ENCODE measurements around the gene PRXL2B.
A peak's percentile ranks its signal among the peaks of the same experiment; 100 is the strongest.

The PRXL2B gene

GRCh38 chr1:2638466-2639115 is 52.0 kb downstream of the PRXL2B start:
- peak in 1 of 2 experiments; percentile 8 for DNase-seq

- peak in 1 of 2 experiments; percentile 14 for DNase-seq
These were observed 52.6 kb downstream of the PRXL2B start for GRCh38 chr1:2639203-2639602.

GRCh38 chr1:2639607-2640521 is 53.3 kb downstream of the PRXL2B start:
- peak; percentile 13 to 14 for DNase-seq

- DNase-seq: peak in 1 of 2 experiments; percentile 18
These were observed 54.0 kb downstream of the PRXL2B start for GRCh38 chr1:2640626-2641025.

All from activated T-cell treated with anti-CD3 and anti-CD28 coated beads, Interleukin-2, amount 50 U/mL, for 48 hours (primary cell).